Measurements from ENCODE around the gene JAK1.
"Not testable (repeated sequence)": the region's sequence is repeated elsewhere in the genome, so short reads cannot be mapped to it uniquely, and the experiment has no call there.

Gene JAK1

DNA sequence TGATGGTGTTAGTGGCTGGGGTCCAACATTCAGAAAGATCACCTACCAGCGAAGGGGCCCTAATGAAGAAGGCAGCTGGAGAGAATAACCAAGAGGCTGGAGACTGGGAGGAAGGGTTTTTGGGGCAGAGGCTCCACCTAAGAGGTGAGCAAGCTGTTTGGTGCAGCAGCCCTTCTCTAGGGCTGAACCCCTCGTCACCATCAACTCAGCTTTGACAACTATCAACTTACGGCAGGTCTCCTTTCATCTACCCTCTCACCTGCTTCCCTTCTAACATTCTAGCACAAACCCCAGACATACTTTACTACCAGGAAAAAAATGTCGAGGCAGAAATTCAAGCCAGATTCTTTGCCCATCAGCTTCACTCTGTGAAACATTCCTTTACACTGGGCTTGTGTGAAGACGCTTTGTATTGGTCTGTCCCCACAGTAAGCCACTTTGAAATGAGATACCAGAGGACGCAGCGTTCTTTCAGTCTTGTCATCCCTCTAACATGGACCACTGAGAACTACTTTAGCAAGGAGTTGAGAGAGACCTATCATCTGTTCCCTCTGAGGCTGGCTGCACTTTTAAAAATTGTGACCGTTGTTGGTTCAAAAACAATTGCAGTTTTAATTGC, 136.8 kb downstream of the JAK1 start:
- no peak for DNase-seq

DNA sequence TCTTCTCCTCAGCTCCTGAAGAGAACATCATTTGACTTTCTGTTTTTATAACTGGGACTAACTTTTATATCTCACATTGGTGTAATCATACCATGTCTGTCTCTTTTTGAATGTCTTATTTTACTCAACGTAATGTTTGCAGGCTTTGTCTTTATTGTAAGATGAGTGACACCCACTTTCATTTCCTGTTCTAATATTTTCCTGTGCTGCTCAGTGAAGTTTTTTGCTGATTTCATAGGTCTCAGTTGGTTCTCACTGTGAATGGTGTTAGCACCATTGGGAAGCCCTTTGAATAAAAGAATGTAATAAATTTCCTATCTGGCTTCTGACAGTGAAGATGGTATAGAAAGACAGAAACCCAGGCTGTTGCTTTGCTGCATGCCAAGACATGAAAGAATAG, 137.5 kb downstream of the JAK1 start:
- no peak for DNase-seq

GRCh38 chr1:64826991-64827390, 139.4 kb downstream of the JAK1 start:
- DNase-seq: no peak

DNA sequence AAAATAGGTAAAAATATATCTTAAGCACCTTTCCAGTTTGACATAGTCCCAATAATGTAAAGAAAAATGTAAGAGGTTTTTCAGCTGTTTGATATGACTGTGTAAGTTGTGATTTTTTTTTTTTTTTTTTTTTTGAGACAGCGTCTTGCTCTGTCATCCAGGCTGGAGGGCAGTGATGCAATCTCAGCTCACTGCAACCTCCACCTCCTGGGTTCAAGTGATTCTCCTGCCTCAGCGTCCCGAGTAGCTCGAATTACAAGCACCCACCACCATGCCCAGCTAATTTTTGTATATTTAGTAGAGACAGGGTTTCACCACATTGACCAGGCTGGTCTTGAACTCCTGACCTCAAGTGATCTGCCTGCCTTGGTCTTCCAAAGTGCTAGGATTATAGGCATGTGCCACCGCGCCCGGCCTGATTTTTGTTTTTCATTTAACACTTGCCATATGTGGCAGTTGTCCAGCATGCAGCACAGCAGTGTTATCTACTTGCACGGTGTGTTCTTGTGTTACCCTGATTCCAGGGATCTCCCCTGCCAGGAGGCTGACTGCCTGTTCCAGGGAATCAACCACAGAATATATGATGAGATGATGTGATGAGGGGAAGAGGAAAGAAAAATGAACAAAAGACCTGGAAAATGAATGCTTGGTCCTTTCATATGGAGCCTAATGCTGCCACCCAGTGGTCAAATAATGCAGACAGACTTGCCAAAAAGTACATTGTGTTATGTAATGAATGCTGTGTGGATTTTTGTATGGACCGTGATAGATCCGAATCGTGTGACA, 142.5 kb downstream of the JAK1 start:
- DNase-seq: peak; percentile 69

GRCh38 chr1:64822621-64823020, 143.7 kb downstream of the JAK1 start:
- no peak for DNase-seq

- not testable (repeated sequence) for DNase-seq
Observed at GRCh38 chr1:64820572-64820971, 145.8 kb downstream of the JAK1 start.

DNA sequence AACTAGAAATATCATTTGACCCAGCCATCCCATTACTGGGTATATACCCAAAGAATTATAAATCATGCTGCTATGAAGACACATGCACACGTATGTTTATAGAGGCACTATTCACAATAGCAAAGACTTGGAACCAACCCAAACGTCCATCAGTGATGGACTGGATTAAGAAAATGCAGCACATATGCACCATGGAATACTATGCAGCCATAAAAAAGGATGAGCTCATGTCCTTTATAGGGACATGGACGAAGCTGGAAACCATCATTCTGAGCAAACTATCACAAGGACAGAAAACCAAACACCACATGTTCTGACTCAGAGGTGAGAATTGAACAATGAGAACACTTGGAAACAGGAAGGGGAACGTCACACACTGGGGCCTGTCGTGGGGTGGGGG, 149.0 kb downstream of the JAK1 start:
- not testable (repeated sequence) for DNase-seq

GRCh38 chr1:64814427-64814826, 151.9 kb downstream of the JAK1 start:
- no peak for DNase-seq

- DNase-seq: peak; percentile 67
Observed at GRCh38 chr1:64811131-64811530, 155.2 kb downstream of the JAK1 start.

DNA sequence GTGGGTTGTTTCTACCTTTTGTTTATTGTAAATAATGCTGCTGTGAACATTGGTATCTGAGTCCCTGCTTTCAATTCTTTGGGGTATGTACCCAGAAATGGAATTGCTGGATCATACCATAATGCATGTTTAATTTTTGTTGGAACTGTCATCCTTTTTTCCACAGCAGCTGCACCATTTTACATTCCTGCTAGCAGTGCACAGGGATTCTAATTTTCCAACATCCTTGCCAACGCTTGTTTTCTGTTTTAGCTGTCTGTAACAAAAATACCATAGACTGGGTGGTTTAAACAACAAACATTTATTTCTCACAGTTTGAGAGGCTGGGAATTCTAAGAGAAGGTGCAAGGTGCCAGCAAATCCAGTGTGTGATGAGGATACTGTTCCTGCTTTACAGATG, 156.3 kb downstream of the JAK1 start:
- DNase-seq: no peak

DNA sequence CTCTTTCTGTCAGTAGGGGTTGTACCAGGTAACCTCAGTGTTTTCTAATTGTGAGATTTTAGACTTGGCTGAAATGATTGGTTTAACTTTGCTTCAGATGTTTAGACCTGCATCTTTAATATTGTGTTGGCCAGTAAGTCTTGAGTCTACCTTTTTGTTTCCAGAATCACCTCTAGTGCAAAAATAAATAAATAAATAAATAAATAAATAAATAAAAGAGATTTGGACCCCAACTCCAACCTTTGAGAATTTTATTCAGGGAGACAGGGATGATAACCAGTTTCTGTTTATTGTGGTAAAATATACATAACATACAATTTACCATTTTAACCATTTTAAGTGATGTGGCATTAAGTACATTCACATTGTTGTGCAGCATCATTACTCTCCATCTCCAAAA, 157.0 kb downstream of the JAK1 start:
- DNase-seq: no peak

- DNase-seq: no peak
Observed at GRCh38 chr1:64801851-64802523, 164.4 kb downstream of the JAK1 start.

GRCh38 chr1:64798872-64799271, 167.5 kb downstream of the JAK1 start:
- no peak for DNase-seq

DNA sequence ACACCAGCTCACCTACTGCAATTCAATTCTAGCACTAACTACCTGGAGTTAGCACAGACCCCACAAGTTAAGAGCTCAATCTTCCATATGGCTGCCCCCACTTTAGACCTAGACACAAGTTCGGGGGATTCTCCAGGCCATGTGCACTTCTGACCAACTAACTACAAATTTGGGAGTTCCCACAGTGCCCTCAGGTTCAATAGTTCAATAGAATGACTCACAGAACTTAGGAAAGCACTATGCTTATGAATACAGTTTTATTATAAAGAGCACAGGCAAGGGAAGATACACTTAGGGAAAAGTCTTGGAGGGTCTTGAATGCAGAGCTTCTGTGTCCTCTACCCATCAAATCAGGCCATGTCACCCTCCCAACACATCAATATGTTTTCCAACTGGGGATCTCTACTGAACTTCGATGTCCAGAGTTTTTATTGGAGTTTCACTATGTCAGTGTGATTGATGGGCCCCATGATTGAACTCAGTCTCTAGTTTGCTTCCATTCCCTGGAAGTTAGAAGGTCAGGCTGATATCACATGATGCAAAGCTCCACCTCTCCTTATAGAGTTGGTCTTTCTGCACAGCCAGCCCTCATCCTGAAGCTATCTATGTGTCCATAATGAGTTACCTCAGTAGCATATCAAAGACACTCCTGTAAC, 175.4 kb downstream of the JAK1 start:
- DNase-seq: no peak

All from DMS79 treated with DMSO at 0.1 percent for 48 hours (cell line).